Measurements from ENCODE around the gene SLC17A8.

- TF ChIP-seq CTCF (IDR thresholded peaks at IDR 0.05) (no peak), ZFX (IDR thresholded peaks at IDR 0.05; ENCODE audit: borderline replicate concordance) (no peak)
Observed at GRCh38 chr12:100413001-100413400, 56.1 kb downstream of the SLC17A8 start.
